Activated CD4-positive, alpha-beta T cell treated with anti-CD3 and anti-CD28 coated beads, Interleukin-2, amount 50 U/mL, for 16 hours (primary cell): Measurements from ENCODE around the gene KLK1.
A peak's percentile ranks its signal among the peaks of the same experiment; 100 is the strongest.

Experiments
- DNase-seq: peaks from one replicate; pipeline ENCODE4 v3.0.0-alpha.2; 2020

Gene KLK1

DNA sequence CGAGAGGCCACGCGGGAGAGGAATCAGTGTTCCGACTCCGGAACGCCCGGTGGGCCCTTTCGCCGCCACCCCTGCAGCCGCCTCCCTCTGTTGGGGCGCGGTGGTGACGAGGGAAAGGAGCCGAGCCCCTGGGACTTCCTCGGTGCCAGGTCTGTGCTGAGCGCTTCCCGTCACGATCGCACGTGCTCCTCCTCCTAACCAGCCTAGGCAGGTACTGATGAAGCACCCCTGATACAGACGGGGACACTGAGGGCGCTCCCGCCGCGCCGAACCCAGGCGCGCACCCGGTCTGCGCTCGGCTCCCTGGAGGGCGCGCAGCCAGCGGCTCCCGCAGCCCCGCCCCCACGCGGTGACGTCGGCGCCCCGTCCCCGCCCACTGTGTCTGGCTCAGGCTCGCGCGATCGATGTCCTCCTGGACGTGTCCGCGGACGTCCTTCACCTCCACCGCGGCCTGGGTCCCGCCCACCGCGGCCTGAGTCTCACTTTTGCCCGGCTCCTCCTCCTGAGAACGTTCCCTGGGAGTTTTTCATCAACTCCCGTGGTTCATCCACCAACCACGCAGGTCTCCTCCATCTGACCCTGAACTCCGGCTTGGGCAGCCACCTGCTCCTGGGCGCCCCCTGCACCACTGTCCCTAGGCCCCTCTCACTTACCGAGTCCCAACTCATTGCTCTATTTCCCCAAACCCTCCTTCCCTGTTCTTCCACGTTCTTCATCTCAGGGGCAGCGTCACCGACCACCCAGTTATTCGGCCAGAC, 12.4 kb upstream of the KLK1 start:
- peak; percentile 75 for DNase-seq

DNA sequence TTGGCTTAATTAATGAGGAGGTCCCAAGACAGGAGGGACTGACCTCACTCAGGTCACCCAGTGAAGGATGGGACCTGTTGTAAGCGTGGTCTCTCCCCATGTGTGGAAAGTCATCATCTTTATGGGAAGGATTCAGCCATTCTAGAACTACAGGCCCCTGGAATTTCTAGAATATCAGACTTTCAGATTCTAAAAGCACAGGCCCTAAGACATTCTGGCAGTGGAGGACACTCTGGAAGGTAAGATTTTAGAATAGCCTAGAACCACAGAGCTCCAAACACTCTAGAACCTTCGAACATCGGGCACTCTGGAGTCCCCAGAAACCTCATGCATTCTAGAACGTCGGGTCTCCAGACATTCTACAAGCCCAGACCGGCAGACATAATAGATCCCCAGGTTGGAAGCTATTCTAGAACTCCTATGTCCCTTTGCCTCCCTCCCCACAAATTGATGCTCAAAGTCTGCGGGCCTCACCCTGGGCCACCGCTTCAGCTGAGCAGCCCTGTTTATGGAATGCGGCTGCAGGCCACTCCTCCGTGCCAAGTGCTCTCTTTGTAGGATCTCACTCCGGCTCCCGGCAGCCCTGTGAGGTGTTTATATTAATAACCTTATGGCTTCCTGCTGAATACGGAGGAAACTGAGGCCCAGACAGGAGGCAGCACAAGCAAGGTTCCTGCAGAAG, 11.7 kb upstream of the KLK1 start:
- no peak for DNase-seq

DNA sequence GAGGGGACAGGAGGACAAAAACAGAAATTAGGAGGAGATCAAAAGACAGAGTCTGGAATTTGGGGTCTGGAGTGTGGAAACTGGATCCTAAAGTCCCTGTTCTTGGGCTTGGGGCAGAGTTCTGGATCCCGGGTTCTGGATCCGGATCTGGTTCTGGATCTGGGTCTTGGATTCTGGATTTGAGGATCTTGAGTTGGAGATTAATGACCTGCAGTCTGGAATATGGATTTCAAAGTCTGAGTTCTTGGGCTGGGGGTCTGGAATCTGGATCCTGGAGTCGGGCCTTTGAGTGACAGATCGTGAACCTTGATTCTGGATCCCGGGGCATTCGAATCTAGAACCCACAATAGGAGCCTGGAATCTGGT, 10.2 kb upstream of the KLK1 start:
- no peak for DNase-seq

DNA sequence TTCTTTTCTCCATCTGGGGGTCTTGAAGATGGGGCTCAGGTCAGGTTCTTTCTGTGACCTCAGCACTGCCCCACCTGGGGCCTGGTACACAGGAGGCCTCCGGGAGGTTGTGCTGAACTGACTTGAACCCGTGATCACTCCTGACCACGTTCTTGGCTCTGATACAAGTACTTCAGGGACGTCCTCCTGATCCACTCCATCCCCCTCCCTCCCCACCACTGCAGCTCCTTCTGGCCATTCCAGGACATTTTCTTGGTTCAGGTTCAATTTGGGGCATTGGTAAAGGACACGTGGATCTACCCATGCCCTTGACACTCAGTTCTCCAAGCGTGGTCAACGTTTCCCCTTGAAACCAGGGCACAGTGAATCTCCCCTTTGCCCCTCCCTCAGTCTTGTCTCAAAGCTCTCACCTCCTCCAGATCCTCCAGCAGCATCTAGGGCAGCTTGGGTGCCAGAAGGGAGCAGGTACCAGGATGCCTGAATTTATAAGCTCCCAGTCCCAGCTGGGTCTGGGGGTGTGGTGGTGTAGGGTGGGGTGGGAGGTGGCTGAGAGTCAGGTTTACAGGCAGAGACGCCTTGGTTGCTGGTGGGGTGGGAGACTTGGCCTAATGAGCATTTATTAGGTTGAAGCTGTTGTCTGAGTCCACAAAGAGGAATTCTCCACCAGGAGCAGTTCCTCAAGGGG, 9.7 kb upstream of the KLK1 start, which contains the start of gene KLK15:
Gene KLK15, minus strand, starts transcription at position 458 of the 685 bp plus-strand sequence. CDS start 2,082 bp downstream, outside the sequence.
- no peak for DNase-seq

DNA sequence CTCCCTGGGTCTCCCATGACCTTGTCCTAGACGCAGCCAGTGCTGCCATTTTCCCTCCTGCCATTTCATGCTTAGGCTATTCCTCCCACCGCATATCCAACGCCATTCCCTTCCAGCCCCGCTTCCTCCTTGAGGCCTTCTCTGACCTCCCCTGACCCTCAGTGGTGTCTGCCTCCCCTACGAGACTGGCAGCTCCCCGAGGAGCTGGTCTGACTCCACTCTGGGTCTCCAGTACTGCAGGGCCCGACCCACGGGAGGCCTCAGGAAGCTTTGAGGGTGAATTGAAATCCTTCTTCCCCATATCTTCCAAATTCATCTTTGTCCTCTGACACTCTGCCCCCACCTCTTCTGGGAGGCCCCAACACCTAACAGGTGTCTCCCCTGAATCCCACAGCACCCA, 9.1 kb upstream of the KLK1 start:
- DNase-seq = no peak

DNA sequence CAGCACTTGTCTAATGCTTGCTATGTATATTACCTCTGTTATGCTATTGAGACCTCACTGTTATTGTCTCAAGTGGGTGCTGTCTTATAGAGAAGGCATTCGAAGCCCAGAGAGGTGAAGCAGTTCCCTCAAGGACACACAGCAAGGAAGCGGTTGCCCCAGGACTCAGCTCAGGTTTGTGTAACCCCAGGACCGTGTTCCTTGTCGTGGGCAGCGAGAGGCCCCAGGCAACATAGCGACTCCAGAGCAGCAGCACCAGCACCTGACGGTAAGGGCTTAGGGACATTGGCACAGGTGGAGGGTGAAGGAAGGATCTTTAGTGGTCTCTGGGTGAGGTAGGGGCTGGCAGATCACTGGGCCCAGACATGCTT, 7.4 kb upstream of the KLK1 start:
- no peak for DNase-seq

DNA sequence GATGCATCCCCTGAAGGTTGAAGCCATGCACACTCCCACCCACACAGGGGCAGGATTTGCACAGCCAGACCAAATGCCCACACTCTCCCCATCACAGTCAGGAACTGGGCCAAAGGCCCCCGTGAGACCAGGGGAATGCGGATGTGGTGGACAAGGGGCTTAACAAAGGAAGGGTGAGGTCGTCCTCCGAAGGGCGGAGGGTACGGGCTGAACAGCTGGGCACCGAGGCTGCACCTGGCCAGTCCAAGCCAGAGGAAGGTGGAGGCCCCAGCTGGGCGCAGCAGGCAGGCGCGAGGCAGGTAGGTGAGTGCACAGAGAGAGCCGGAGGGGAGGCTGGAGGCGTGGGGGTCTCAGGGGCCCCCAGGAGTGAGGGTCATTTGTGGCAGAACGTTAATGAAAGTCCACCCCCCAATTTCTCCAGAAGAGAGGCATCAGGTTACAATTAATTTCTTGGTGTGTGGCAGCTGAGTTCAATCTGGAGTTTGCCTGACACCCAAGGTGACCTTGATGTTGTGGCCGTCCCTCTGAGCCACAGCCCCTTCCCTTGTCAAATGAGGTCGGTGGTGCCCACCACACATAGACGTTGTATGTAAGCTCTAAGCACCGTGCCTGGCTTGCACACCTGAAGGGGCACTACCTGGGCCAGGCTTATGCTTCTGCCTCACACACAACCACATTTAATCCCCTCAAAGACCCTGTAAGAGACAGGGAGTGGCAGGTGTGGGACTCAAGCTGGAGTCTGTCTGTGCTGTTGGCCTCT, 6.9 kb upstream of the KLK1 start:
- DNase-seq = no peak

DNA sequence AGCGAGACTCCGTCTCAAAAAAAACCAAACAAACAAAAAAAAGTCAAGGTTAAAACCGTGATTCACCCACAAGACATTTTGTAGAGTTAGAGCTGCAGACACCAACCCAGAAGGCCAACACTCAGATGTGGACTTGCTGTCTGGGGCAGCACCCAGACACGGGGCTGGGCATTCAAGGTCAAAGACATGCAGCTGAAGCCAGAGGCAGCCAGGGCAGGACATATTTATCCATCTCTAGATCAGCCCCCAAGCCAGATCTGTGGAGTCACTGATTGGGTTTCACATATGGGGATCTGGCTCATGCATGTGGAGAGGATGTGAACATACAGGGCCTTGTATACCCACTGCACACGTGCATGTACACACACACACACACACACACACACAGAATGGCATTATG, 6.2 kb upstream of the KLK1 start:
- no peak for DNase-seq

DNA sequence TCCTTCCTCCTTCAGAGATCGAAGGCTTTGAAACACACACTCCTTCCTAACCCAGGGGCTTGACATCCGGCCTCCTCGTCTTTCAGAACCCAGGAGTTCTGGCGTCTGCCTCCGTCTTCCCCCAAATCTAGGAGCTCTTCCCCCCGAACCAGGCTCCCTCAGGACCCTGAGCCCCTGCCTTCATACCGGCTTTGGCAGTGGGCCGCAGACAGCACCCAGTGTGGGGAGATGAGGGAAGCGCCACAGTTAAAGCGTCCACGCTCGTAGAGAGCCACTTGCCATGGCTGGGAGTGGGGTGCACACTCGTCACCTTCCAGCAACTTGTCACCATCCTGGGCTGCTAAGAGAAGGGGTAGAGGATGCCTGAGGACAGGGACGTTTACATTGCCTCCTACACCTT, 3.9 kb upstream of the KLK1 start:
- DNase-seq = no peak

DNA sequence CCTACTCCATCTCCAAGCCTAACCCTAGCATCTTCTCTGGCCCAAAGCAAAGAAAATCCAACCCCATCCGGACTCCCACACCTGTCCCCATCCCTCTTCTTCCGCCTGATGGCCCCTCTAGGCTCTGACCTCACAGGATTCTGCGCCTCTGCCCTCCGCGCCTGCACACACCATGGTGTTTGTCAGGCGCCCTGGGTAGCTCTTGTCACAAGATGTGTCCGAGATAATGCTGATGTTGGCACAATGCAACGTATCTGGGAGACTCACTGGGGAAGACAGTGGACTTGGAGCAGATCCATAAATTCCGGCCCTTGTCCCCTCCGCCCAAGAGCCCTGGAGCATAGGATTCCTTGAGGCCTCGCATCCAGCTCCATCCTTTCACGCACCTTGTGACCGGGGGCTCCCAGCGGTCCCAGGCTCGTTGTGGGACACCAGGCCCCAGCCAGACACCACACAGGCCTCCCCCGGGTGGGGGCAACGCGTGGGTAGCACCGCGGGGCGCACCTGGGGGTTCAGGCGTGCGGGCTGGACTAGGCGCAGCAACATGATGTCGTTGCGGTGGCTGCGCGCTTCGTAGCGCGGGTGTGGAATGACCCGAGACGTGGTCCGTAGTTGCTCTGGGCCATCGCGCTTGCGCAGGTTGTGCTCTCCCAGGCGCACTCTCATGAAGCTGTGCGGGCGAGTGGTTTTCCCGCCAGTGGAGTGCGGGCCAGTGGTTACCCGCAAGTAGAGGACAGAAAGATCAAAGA, 3.1 kb upstream of the KLK1 start:
- no peak for DNase-seq

DNA sequence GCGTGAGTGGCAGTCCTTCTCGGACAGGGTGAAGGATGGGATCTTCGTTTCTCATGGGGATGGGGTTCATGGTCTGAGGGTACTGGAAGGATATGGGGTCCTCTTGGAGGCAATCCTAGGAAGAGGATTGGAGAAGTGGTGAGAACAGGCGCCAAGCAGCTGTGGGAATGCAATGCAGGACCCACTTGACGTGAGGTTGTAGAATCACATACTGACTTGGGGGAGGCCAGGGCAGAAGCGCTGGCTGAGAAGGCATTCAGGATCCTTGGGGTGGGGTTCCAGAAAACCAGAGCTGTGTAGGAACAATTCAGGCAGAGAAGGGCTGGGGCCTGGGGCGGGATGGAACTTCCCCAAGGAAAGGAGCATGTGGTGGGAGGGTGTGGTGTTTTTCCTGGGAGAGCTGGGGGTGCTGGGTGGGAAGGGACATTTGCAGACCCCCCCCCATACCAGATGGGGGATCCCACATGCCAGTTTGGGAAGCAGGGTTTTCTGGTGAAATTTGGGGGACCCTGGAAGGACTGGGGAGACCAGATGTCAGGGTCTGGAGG, 852 bp downstream of the KLK1 start:
- DNase-seq = no peak

DNA sequence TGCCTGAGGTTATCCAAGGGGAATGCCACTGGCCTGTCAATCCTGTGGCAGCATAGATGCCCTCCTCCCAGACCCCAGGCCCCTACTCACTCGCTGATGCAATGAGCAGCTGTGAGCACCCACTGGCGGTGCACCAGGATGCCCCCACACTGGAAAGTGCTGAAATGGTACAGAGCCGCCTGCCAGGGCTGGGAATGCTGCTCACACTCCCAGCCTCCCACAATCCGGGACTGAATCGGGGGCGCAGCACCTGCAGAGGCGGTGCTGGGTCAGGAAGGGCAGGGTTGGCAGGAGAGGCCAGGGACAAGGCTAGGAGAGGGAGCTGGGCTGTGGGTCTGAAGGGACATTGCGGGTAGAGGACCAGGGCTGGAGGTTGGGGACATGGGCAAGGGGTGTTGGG, 2.0 kb downstream of the KLK1 start:
- DNase-seq = no peak

DNA sequence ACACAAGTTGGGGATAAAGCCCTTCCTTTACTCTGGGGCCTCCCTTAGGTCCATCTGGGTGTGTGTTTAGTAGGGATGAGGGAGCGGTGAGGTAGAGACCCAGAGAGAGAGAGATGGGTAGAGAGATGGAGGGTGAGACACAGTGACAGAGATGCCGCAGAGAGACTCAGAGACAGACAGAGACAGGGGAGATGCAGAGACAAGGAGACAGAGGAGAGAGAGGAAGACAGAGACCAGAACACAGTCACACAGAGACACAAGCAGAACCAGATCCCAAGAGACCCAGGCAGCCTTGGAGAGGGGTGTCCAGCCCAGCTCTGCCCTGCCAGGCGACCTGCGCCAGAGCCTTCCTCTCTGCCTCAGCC, 2.4 kb downstream of the KLK1 start:
- DNase-seq = no peak

DNA sequence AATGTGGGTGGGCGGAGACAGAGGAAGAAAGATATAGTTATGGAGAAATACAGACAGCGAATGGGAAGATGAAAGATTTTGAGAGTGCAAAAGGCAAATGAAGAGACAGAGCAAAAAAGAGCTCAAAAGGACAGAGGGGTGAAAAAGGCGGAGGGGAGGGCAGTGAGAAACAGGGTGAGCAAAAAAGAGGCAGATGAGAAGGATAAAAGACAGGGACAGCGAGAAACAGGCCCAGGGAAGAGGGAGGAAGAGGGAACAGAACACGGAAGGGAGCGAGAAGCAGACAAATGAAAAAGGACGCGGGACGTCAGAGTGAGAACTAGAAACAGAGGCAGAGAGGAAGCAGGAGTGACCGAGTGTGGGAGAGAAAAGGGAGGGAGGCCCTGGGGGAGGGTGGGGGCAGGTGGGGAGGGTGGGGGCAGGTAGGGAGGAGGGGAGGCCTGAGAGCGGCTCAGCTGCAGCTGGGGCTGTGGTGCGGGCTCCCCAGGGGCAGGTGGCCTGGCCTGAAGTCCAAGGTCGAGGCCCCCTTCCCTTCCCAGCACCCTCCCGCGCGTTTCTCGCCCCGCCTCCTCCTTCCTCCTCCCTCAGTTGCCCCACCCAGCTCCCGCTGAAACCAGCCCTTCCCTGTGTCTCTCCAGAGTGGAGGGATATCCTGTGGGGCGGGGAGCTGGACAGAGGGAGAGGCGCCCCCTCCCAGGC, 2.9 kb downstream of the KLK1 start:
- DNase-seq = no peak

DNA sequence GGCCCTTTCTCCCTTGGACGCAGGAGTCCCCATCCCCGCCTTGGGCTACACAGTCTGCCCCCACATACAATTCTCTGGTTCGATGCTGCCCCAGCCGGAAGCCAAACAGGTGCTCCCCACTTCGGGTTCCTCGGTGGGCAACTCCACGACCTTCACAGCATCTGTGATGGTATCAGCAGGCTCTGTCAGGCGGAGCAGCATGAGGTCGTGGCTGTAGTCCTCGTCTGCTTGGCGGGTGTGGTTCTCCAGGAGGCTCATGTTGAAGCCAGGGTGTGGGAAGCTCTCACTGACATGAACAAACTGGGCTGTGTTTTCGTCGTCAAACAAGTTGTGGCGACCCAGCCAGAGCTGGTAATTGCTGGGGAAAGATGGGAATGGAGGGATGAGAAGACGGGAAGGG, 3.5 kb downstream of the KLK1 start:
- no peak for DNase-seq

DNA sequence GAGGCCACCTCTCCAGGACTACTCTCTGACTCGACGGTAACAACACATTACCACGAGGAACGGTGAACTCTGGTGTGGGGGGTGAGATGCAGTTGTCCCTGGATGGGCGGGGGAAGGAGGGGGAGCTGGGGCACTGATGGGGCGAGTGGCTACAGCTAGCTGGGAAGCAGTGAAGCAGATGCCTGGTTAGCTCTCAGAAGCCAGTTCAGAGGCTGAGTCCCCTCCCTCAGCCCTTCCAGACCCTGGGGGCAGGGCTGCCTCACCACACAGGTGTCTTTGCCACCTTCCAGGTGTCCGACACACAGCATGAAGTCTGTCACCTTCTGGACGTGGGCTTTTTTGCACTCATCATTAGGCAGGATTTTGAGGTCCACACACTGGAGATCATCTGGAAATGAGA, 4.0 kb downstream of the KLK1 start:
- no peak for DNase-seq

DNA sequence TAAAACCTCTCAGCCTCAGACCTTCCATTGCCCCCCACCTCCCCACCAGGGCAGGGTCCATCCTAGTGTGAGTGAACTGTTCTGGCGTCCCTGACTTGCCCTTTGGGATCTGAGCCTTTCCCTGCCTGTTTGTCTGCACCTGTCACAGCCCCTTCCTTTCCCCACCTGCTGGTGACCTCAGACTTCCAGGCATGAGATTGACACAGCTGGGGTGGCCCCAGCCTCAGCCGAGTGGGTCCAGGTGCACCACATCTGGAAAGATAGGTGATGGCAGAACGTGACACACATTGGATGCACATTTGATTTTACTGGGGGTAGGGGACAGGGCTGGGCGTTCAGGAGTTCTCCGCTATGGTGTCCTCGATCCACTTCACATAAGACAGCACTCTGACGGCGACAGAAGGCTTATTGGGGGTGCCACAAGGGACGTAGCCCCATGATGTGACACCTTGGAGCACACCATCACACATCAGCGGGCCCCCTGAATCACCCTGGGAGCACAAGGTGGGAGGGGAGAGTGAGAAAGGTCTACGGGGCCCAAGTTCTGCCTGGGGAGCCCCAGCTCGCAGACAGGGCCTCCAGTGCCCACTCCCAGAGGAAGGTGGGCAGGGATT, 4.6 kb downstream of the KLK1 start:
- no peak for DNase-seq

DNA sequence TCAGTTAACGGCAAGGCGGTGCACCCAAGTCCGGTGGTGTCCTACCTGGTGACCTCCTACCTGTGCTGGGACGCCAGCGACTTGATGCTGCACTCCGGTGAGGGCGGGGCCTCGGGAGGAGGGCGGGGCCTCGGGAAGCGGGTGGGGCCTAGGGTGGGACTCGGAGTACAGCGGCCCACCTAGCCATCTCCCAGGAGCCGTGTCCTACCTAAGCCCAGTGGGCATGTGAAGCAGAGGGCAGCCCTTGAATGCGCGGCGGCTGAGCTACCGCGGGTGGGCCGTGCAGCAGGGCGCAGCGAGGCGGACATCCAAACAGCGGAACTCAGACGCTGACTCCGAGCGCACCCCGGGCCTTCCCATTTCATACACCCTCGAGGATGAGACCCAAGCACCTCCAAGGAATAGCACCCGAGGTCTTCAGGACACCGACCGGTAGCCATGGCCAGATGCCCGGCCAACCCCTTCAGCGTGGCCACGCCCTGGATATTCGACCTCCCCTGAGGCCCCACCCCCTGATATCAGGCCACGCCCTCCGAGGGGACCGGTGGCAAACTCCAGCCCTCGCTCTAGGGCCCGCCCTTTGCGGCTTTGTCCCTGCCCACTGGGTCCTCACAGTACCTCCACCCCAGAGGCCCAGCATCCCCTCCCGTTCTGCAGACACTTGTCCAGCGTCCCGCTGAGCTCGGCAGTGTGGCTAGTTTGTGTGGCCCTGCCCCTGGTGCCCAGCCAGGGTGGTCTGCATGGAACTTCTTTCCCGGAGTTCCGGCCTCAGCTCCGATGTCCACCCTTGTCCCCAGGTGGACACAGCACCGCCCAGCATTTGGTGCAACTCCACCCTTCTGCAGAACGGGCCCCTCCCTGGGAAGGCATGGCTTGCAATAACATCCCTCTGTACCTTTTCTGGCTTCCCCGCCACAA, 5.4 kb downstream of the KLK1 start:
- DNase-seq = peak; percentile 69

DNA sequence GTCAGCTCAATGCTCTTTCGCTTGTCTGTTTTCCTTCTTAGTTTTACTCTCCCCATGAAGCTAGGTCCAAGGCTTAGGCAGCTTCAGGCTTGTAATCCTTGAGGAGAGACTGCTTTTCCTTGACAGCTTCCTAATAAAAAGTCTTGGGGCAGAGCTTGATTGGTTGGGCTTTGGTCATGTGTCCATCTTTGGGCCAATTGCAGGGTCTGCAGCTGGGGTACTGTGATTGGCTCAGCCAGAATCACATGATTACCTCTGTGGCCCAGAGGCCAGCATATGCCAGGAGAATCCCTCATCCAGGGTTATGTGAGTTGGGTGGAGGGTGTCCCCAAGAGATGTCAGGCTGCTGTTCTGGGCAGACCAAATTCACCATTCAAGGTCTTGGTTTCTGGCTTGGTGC, 8.1 kb downstream of the KLK1 start:
- no peak for DNase-seq

DNA sequence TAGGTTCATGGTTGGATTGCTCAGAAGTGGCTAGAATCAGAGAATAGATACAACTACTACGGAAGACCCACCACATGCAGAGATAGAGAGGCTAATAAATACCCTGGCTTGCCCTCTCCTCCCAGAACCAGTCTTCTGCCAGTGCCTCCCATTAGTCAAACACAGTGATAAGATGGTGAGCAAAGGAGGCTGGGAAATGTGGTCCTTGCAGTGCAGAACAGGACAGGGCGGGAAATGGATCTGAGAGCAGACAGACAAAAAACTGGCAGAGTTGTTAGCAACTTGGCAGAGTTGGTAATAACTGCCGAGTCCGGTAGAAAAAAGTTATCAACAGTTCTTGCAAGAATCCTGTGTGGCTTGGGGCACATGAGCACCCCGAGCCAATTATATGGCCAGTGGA, 8.7 kb downstream of the KLK1 start:
- DNase-seq = no peak
